ENCODE data around the gene E2F2. TPM values are rescaled to one million over a fixed set of nuclear protein-coding genes. Genes with fewer than 3 reads are reported as not detected.

The E2F2 gene
- total RNA-seq, 1 experiment from 2014 or later = 5.1 TPM

DNA sequence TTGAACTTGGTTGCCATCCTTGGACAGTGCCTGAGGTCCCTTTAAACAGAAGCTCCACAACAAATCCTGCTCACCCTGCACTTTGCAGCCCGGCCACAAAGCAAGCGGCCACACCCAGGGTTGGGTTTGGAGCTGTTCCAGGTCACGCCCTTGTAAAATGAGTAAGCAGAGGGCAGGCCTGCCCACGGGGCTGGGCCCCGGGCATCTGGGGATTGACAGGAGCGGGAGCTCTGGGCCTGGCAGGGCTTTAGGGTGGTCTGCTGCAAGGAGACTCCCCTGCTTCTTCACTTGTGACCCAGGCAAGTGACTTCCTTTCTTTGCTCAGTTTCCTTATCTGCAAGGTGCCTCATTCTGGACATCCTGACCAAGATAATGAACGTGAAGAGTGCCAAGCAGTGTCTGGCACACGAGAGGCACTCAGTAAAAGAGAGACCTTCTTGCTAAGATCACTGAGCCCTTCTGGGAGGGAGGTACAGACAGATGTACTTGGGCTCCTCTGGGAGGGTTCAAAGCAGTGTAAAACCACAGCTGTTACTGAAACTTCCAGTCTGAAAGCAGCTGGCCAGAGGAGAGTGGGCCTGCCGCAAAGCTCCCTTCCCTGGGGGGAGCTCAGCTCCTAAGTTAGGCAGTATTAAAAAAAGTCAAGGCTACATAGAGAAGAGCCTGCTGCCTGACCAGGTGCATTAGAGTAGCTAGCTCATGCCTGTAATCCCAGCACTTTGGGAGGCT, 2.6 kb downstream of the E2F2 start:
- H3K27ac Mint-ChIP-seq = no peak overlapping the region

More for the DNA sequence above, 2.6 kb downstream of the E2F2 start:
- Mint-ChIP-seq H3K9me3 (no peaks in the 10 kb centered on the region), H3K4me3 (no peak overlapping the region; a peak in 1 of 5 replicates), H3K4me1 (peaks cover 26 to 41% of the 10 kb centered on the region in 2 experiments), H3K36me3 (ENCODE audit: insufficient read depth in 1 of 3, low read depth in 3 of 3) (peaks cover 0 to 4% (median 0%) of the 10 kb centered on the region in 3 experiments; a peak in 2 of 7 replicates), H3K27me3 (ENCODE audit: low read depth) (peaks cover 45% of the 10 kb centered on the region)
- Histone ChIP-seq H3K79me2 (ENCODE audit: insufficient read depth, low read length) (no peaks in the 10 kb centered on the region), H3K4me2 (ENCODE audit: insufficient read depth, insufficient read length, low read length) (no peak overlapping the region), H2BK20ac (ENCODE audit: low read depth, low read length, poor library complexity, severe bottlenecking) (no peak overlapping the region), H3K27ac (ENCODE audit: insufficient read length, low read depth, low read length) (no peak overlapping the region), H2AK5ac (ENCODE audit: insufficient read length, low read length) (no peak overlapping the region), H4K5ac (ENCODE audit: insufficient read length, low read depth, low read length) (no peak overlapping the region), H3K14ac (ENCODE audit: insufficient read depth, low read length) (no peak overlapping the region), H2BK5ac (ENCODE audit: insufficient read length, low read length) (no peak overlapping the region), H4K91ac (ENCODE audit: insufficient read length, low read depth, low read length) (no peak overlapping the region), H3K18ac (ENCODE audit: insufficient read length, low read depth, low read length) (no peak overlapping the region), H3K9me3 (ENCODE audit: control insufficient read depth, low read depth, low read length) (no peaks in the 10 kb centered on the region), H2BK15ac (ENCODE audit: low read depth, low read length) (no peak overlapping the region), H3K4me1 (ENCODE audit: insufficient read depth, low read length) (0 out of 2 replicates have a peak, but pooled peaks cover 2% of the 10 kb centered on the region), H3K27me3 (ENCODE audit: insufficient read depth, low read length) (peaks cover 4% of the 10 kb centered on the region; the same call in 1 of the 2 replicates), H3T11ph (ENCODE audit: low read length) (no peak overlapping the region), H3K4ac (ENCODE audit: low read depth, low read length) (no peak overlapping the region), H3K9ac (ENCODE audit: extremely low read depth, insufficient read length, low read length) (no peak overlapping the region), H2BK120ac (ENCODE audit: low read depth, low read length, poor library complexity, severe bottlenecking) (no peak overlapping the region), H3K79me1 (ENCODE audit: insufficient read depth, low read depth, low read length, poor library complexity, severe bottlenecking) (no peaks in the 10 kb centered on the region), H3K56ac (ENCODE audit: insufficient read length, low read depth, low read length) (no peak overlapping the region), H3K23me2 (ENCODE audit: insufficient read length, low read depth, low read length, poor library complexity, severe bottlenecking) (peaks cover 3% of the 10 kb centered on the region), H3K23ac (ENCODE audit: insufficient read length, low read depth, low read length) (no peak overlapping the region), H4K8ac (replicated peaks; ENCODE audit: insufficient read length, low read depth, low read length) (no peak overlapping the region), H2BK12ac (ENCODE audit: insufficient read length, low read depth, low read length) (no peak overlapping the region), H2AFZ (ENCODE audit: low read length) (no peak overlapping the region), H4K20me1 (ENCODE audit: control insufficient read depth, insufficient read depth, insufficient read length) (peaks cover 3% of the 10 kb centered on the region)
- DNase-seq = no peak
- TF ChIP-seq, protein P1, sequence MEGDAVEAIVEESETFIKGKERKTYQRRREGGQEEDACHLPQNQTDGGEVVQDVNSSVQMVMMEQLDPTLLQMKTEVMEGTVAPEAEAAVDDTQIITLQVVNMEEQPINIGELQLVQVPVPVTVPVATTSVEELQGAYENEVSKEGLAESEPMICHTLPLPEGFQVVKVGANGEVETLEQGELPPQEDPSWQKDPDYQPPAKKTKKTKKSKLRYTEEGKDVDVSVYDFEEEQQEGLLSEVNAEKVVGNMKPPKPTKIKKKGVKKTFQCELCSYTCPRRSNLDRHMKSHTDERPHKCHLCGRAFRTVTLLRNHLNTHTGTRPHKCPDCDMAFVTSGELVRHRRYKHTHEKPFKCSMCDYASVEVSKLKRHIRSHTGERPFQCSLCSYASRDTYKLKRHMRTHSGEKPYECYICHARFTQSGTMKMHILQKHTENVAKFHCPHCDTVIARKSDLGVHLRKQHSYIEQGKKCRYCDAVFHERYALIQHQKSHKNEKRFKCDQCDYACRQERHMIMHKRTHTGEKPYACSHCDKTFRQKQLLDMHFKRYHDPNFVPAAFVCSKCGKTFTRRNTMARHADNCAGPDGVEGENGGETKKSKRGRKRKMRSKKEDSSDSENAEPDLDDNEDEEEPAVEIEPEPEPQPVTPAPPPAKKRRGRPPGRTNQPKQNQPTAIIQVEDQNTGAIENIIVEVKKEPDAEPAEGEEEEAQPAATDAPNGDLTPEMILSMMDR (conservative IDR thresholded peaks at IDR 0.05) = no peak; the same call in 2 of the 3 replicates
- WGBS (ENCODE audit: extremely low coverage, insufficient read length, low lambda C conversion rate) = no CpG with 5 or more reads among the region's 9 CpGs
